Measurements from ENCODE around the gene COQ6. TPM values are rescaled to one million over a fixed set of nuclear protein-coding genes. Genes with fewer than 3 reads are reported as not detected.

The COQ6 gene
- total and polyA plus RNA-seq, 12 donors: 29.4 to 52.2 (median 45.9) TPM

DNA sequence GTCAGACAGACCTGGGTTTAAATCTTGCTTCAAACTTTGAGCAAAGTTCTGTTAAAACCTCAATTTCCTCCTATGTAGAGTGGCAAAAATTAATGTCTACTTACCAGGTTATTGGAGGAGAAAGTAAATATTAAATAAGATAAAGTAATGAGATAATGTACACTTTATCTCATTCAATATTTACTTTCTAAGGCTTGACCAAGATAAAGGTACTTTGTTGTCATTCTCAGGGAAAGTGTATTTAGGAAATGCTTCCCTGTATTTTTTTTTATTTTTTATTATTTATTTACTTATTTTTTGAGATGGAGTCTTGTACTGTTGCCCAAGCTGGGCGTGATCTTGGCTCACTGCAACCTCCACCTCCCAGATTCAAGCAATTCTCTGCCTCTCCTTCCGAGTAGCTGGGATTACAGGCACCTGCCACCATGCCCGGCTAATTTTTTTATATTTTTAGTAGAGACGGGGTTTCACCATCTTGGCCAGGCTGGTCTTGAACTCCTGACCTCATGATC lies 4.9 kb upstream of the COQ6 start:
- H3K4me1 ChIP-seq: peaks cover 0 to 34% (median 4%) of the 10 kb centered on the region in 9 donors
- no peaks in the 10 kb centered on the region for H3K27me3 ChIP-seq
- ATAC-seq (no peak), DNase-seq (no peak)
- TF ChIP-seq, protein P1, sequence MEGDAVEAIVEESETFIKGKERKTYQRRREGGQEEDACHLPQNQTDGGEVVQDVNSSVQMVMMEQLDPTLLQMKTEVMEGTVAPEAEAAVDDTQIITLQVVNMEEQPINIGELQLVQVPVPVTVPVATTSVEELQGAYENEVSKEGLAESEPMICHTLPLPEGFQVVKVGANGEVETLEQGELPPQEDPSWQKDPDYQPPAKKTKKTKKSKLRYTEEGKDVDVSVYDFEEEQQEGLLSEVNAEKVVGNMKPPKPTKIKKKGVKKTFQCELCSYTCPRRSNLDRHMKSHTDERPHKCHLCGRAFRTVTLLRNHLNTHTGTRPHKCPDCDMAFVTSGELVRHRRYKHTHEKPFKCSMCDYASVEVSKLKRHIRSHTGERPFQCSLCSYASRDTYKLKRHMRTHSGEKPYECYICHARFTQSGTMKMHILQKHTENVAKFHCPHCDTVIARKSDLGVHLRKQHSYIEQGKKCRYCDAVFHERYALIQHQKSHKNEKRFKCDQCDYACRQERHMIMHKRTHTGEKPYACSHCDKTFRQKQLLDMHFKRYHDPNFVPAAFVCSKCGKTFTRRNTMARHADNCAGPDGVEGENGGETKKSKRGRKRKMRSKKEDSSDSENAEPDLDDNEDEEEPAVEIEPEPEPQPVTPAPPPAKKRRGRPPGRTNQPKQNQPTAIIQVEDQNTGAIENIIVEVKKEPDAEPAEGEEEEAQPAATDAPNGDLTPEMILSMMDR (IDR thresholded peaks at IDR 0.05): no peak
- H3K36me3 ChIP-seq: peaks cover 0 to 65% (median 18%) of the 10 kb centered on the region in 9 donors
- no peak overlapping the region for H3K27ac ChIP-seq
- intact Hi-C loops (cut with DNase I): no loop called here
- WGBS, 2 donors: 90 to 92% methylated on average over 4 of the region's 4 CpGs
- no peaks in the 10 kb centered on the region for H3K9me3 ChIP-seq
- no peak overlapping the region for H3K4me3 ChIP-seq

DNA sequence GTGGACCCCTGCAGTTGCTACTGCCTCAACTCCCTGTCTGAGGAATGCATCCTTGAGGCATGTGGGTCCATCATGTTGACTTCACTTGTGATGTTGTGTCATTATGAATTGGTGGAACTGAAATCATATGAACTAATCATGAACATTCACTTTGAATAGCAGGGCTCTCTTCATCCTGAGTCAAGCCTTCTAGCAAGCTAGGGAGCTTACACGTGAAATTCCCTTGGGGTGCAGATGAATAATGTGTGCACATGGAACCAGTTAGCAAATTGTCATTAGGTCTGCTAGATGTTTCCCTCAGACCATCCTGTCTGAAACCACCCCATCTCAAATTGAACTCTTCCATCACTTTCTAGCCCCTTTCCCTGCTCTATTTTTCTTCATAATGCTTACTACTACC lies 3.6 kb downstream of the COQ6 start:
- TF ChIP-seq, protein P1 (IDR thresholded peaks at IDR 0.05): no peak
- DNase-seq (no peak), ATAC-seq (no peak)
- H3K27me3 ChIP-seq: no peaks in the 10 kb centered on the region
- intact Hi-C loops (cut with DNase I): loop anchor here in 1 of 10 donors (5.0 kb wide), 1 partner anchor 1659 kb away; no protein-coding TSS in a partner anchor
- WGBS, 2 donors: 60 to 63% methylated on average over 1 of the region's 1 CpG
- H3K4me3 ChIP-seq: no peak overlapping the region
- peaks cover 3 to 26% (median 16%) of the 10 kb centered on the region in 9 donors for H3K4me1 ChIP-seq
- H3K36me3 ChIP-seq: peaks cover 0 to 64% (median 31%) of the 10 kb centered on the region in 9 donors
- H3K27ac ChIP-seq: no peak overlapping the region
- H3K9me3 ChIP-seq: no peaks in the 10 kb centered on the region

DNA sequence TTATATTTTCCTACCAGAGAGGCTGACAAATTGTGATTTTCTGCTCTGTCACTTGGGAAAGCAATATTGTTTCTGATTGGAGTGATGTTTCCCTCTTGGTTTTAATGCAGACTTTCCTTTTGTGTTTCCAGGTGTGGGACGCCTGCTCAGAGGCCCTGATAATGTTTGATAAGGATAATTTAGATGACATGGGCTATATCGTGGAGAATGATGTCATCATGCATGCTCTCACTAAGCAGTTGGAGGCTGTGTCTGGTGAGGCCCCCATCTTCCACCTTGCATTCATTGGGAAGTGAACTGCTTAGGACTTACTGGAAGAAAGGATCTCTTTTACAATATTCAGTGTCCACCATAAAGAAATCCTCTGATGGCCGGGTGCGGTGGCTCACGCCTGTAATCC lies 5.6 kb downstream of the COQ6 start:
- intact Hi-C loops (cut with DNase I): no loop called here
- peaks cover 3 to 21% (median 10%) of the 10 kb centered on the region in 9 donors for H3K4me1 ChIP-seq
- 86 to 90% methylated on average over 5 of the region's 5 CpGs for WGBS, 2 donors
- H3K4me3 ChIP-seq: no peak overlapping the region
- H3K36me3 ChIP-seq: peaks cover 0 to 84% (median 49%) of the 10 kb centered on the region in 9 donors
- DNase-seq (no peak), ATAC-seq (no peak)
- H3K9me3 ChIP-seq: no peaks in the 10 kb centered on the region
- H3K27me3 ChIP-seq: no peaks in the 10 kb centered on the region
- TF ChIP-seq, protein P1 (IDR thresholded peaks at IDR 0.05): no peak
- no peak overlapping the region for H3K27ac ChIP-seq

DNA sequence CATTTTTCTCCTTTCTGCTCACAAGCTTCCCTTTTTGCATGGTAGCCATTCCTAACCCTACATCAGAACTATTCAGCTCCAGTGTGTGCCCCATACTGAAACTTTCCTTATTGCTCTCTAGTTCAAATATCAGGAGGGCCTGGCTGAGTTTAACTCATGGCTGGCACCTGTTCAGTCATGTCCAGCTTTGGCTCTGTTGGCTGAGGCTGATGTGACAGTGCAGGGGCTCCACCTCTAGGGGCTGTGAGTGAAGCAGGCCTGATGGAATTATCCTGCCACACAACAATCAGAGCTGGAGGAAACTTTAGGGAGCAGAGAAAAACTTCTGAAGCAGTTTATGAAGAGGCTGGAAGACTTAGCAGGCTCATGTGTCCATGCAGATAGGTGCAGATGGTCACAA lies 8.5 kb downstream of the COQ6 start:
- DNase-seq (no peak), ATAC-seq (peak in 1 of 8 donors; percentile 22)
- no peaks in the 10 kb centered on the region for H3K4me1 ChIP-seq
- H3K27ac ChIP-seq: no peak overlapping the region
- H3K27me3 ChIP-seq: no peaks in the 10 kb centered on the region
- H3K9me3 ChIP-seq: no peaks in the 10 kb centered on the region
- H3K36me3 ChIP-seq: peaks cover 0 to 100% (median 77%) of the 10 kb centered on the region in 9 donors
- intact Hi-C loops (cut with DNase I): no loop called here
- TF ChIP-seq, protein P1 (IDR thresholded peaks at IDR 0.05): no peak
- no peak overlapping the region for H3K4me3 ChIP-seq

All from heart right ventricle (tissue), 16 donors.